HepG2 (cell line): ENCODE data around the gene CISD3. TPM values are rescaled to one million over a fixed set of nuclear protein-coding genes. Genes with fewer than 3 reads are reported as not detected.

Source experiments
- ATF1 ChIP-seq: IDR thresholded peaks from 2 replicates; pipeline ENCODE4 v1.6.1; 2016; ENCODE audit warnings: mild to moderate bottlenecking, control low read depth
- CBX1 ChIP-seq: IDR thresholded peaks from one replicate; pipeline ENCODE4 v1.6.1; 2016; ENCODE audit warnings: antibody characterized with exemption, low read depth
- DBP ChIP-seq: sonication (generic); formaldehyde crosslinking; IDR thresholded peaks from 2 replicates; pipeline ENCODE4 v1.4.0; 2020; ENCODE audit warnings: missing genetic modification reagents; ENCODE audit errors: not compliant biosample characterization
- ETV5 ChIP-seq: IDR thresholded peaks from 2 replicates; pipeline ENCODE4 v1.6.1; 2018; ENCODE audit warnings: missing biosample characterization, missing genetic modification reagents, inconsistent platforms, borderline replicate concordance
- FOXA1 ChIP-seq, 2 experiments: fragments of 450-650 bp in 1 of 2; sonication (generic) in 1 of 2; formaldehyde crosslinking in 1 of 2; IDR thresholded peaks; 2 replicates each; pipeline versions ENCODE4 v1.4.0 to v1.6.1; 2016 to 2020; ENCODE audit warnings: missing genetic modification reagents in 1 of 2
- GABPB1 ChIP-seq: IDR thresholded peaks from 2 replicates; pipeline ENCODE4 v1.6.1; 2016; ENCODE audit warnings: mild to moderate bottlenecking, missing genetic modification reagents, moderate library complexity, missing compliant biosample characterization
- HBP1 ChIP-seq: IDR thresholded peaks from 2 replicates; pipeline ENCODE4 v1.6.1; 2016; ENCODE audit warnings: low read depth, control low read depth
- MXI1 ChIP-seq: IDR thresholded peaks from 3 replicates; pipeline ENCODE4 v1.6.1; 2012; ENCODE audit warnings: low read depth, low read length, inconsistent platforms, borderline replicate concordance
- NFYB ChIP-seq: sonication (generic); formaldehyde crosslinking; IDR thresholded peaks from 2 replicates; pipeline ENCODE4 v1.4.0; 2020; ENCODE audit warnings: missing genetic modification reagents
- REL ChIP-seq: sonication (generic); formaldehyde crosslinking; conservative IDR thresholded peaks from 2 replicates; pipeline ENCODE4 v1.8.0; 2022; ENCODE audit warnings: mild to moderate bottlenecking, missing genetic modification reagents, moderate library complexity
- SMAD1 ChIP-seq: sonication (generic); formaldehyde crosslinking; IDR thresholded peaks from 2 replicates; pipeline ENCODE4 v1.4.0; 2020; ENCODE audit warnings: missing genetic modification reagents, low read depth, mild to moderate bottlenecking, borderline replicate concordance
- SP5 ChIP-seq: IDR thresholded peaks from 2 replicates; pipeline ENCODE4 v1.6.1; 2016; ENCODE audit warnings: low read depth, borderline replicate concordance
- XBP1 ChIP-seq: sonication (generic); formaldehyde crosslinking; IDR thresholded peaks from 2 replicates; pipeline ENCODE4 v1.5.0; 2020; ENCODE audit warnings: missing genetic modification reagents
- ZFP36 ChIP-seq: fragments of 150-350 bp; IDR thresholded peaks from 2 replicates; pipeline ENCODE4 v1.6.1; 2018; ENCODE audit warnings: borderline replicate concordance, low read length, low read depth; ENCODE audit not compliant: partially characterized antibody
- ZFP62 ChIP-seq: sonication (generic); formaldehyde crosslinking; IDR thresholded peaks from 2 replicates; pipeline ENCODE4 v1.4.0; 2020; ENCODE audit warnings: missing genetic modification reagents
- ZKSCAN5 ChIP-seq: sonication (generic); formaldehyde crosslinking; IDR thresholded peaks from 2 replicates; pipeline ENCODE4 v1.5.1; 2020; ENCODE audit warnings: mild to moderate bottlenecking, missing genetic modification reagents
- ZMAT5 ChIP-seq: sonication (generic); formaldehyde crosslinking; IDR thresholded peaks from 2 replicates; pipeline ENCODE4 v1.5.0; 2020; ENCODE audit warnings: mild to moderate bottlenecking, low read depth, missing genetic modification reagents, borderline replicate concordance
- ZNF180 ChIP-seq: sonication (generic); formaldehyde crosslinking; IDR thresholded peaks from 2 replicates; pipeline ENCODE4 v1.4.0; 2020; ENCODE audit warnings: low read depth, missing genetic modification reagents, borderline replicate concordance
- ZNF230 ChIP-seq: sonication (generic); formaldehyde crosslinking; IDR thresholded peaks from 2 replicates; pipeline ENCODE4 v1.4.0; 2020; ENCODE audit warnings: mild to moderate bottlenecking, missing genetic modification reagents
- ZNF256 ChIP-seq: sonication (generic); formaldehyde crosslinking; conservative IDR thresholded peaks from 2 replicates; pipeline ENCODE4 v1.4.0; 2020; ENCODE audit warnings: missing genetic modification reagents
- ZNF331 ChIP-seq: sonication (generic); formaldehyde crosslinking; IDR thresholded peaks from 2 replicates; pipeline ENCODE4 v1.4.0; 2020; ENCODE audit warnings: missing genetic modification reagents
- ZNF33A ChIP-seq: sonication (generic); formaldehyde crosslinking; IDR thresholded peaks from 2 replicates; pipeline ENCODE4 v1.5.1; 2020; ENCODE audit warnings: missing genetic modification reagents, mild to moderate bottlenecking, moderate library complexity, borderline replicate concordance
- ZNF382 ChIP-seq: sonication (generic); formaldehyde crosslinking; IDR thresholded peaks from 2 replicates; pipeline ENCODE4 v1.5.0; 2020; ENCODE audit warnings: missing genetic modification reagents, mild to moderate bottlenecking, borderline replicate concordance
- ZNF44 ChIP-seq: sonication (generic); formaldehyde crosslinking; IDR thresholded peaks from 2 replicates; pipeline ENCODE4 v1.5.1; 2020; ENCODE audit warnings: mild to moderate bottlenecking, missing genetic modification reagents
- ZNF543 ChIP-seq: sonication (generic); formaldehyde crosslinking; IDR thresholded peaks from 2 replicates; pipeline ENCODE4 v1.4.0; 2020; ENCODE audit warnings: mild to moderate bottlenecking, missing genetic modification reagents
- ZNF691 ChIP-seq: sonication (generic); formaldehyde crosslinking; IDR thresholded peaks from 2 replicates; pipeline ENCODE4 v1.4.0; 2020; ENCODE audit warnings: missing genetic modification reagents, low read depth, mild to moderate bottlenecking, borderline replicate concordance
- ZNF7 ChIP-seq: IDR thresholded peaks from 2 replicates; pipeline ENCODE4 v1.6.1; 2016; ENCODE audit warnings: missing biosample characterization, missing genetic modification reagents
- ZNF777 ChIP-seq: sonication (generic); formaldehyde crosslinking; IDR thresholded peaks from 2 replicates; pipeline ENCODE4 v1.4.0; 2020; ENCODE audit warnings: missing genetic modification reagents
- polyA plus RNA-seq, 8 experiments: library from polyadenylated mRNA; depleted of rRNA in 3 of 8; stranded (reverse) in 7 of 8; unstranded in 1 of 8; fragments of >200 nt; fragmentation: Illumina TruSeq in 4 of 8; extraction: Trizol in 4 of 8; gene quantifications; 2 replicates each; pipeline versions ENCODE4 v1.2.1 to v1.2.3, GENCODE V29; 2011 to 2016; ENCODE audit warnings: low read depth in 4 of 8, missing spikeins in 1 of 8, mixed read lengths in 1 of 8; ENCODE audit not compliant: insufficient read depth in 1 of 8
- total RNA-seq, 5 experiments: library from RNA; depleted of rRNA; stranded (reverse); fragments of >200 nt; fragmentation: Illumina TruSeq; extraction: Trizol; gene quantifications; 2 replicates each; pipeline ENCODE4 v1.2.3, GENCODE V29; 2016; ENCODE audit warnings: low read depth in 1 of 5

Gene CISD3
- total and polyA plus RNA-seq, 2 of the 13 experiments (the other 11 are each of a cell fraction or from before 2014, with no cell fraction given): 30.0 to 34.1 TPM

- TF ChIP-seq ZFP36: no peak
- peak; percentile 88 for TF ChIP-seq SP5 (CRISPR knock-in tag)
- peak; percentile 96 for TF ChIP-seq GABPB1 (CRISPR knock-in tag)
- TF ChIP-seq ETV5 (CRISPR knock-in tag): peak; percentile 92
- peak; percentile 83 for TF ChIP-seq ZNF44 (CRISPR knock-in tag)
- no peak for TF ChIP-seq ZNF382 (CRISPR knock-in tag)
- TF ChIP-seq ZNF180: no peak; the same call in 1 of the 2 replicates
- TF ChIP-seq ZNF777: no peak
- TF ChIP-seq FOXA1 (IDR thresholded peaks at IDR 0.05): no peak
- peak; percentile 34; the same call in 1 of the 2 replicates for TF ChIP-seq FOXA1 (CRISPR knock-in tag; IDR thresholded peaks at IDR 0.05)
- no peak for TF ChIP-seq ZNF256
- peak; percentile 77 for TF ChIP-seq ZNF331 (CRISPR knock-in tag)
- TF ChIP-seq ZFP62 (CRISPR knock-in tag): no peak
- TF ChIP-seq ZNF33A: no peak
- no peak for TF ChIP-seq ZKSCAN5 (CRISPR knock-in tag)
- TF ChIP-seq DBP: peak; percentile 74
- peak; percentile 100 for TF ChIP-seq MXI1
- TF ChIP-seq ZNF230 (CRISPR knock-in tag): peak; percentile 79; the same call in 1 of the 2 replicates
- peak; percentile 97 for TF ChIP-seq HBP1 (CRISPR knock-in tag)
- no peak for TF ChIP-seq SMAD1 (CRISPR knock-in tag)
- peak; percentile 92 for TF ChIP-seq ATF1 (CRISPR knock-in tag)
- TF ChIP-seq CBX1: peak; percentile 54
- peak; percentile 99 for TF ChIP-seq NFYB (CRISPR knock-in tag)
- peak; percentile 98; the same call in 1 of the 2 replicates for TF ChIP-seq ZNF691 (CRISPR knock-in tag)
- no peak for TF ChIP-seq REL
- TF ChIP-seq XBP1 (CRISPR knock-in tag): no peak
- TF ChIP-seq ZNF7 (CRISPR knock-in tag): no peak
- peak; percentile 98 for TF ChIP-seq ZNF543 (CRISPR knock-in tag)
- no peak for TF ChIP-seq ZMAT5 (CRISPR knock-in tag)
Measured at GRCh38 chr17:38752308-38753070, 22.3 kb downstream of the CISD3 start, which contains the start of gene PSMB3 (continued).
